Erythroblast (primary cell): ENCODE results near the gene MEGF11.

ENCODE experiments used
- GATA1 ChIP-seq: IDR thresholded peaks from 2 replicates; pipeline ENCODE4 v1.6.1; 2011; ENCODE audit warnings: low read depth, mild to moderate bottlenecking, control low read depth, low read length, moderate library complexity
- POLR2A ChIP-seq: IDR thresholded peaks from 2 replicates; pipeline ENCODE4 v1.6.1; 2011; ENCODE audit warnings: mild to moderate bottlenecking, low read length

GRCh38 chr15:66100761-66101160, 152.8 kb downstream of the MEGF11 start:
- TF ChIP-seq POLR2A, result no peak
- no peak for TF ChIP-seq GATA1
